IMR-90 (cell line): ENCODE measurements around the gene INSM1. TPM values are rescaled to one million over a fixed set of nuclear protein-coding genes. Genes with fewer than 3 reads are reported as not detected.
A peak's percentile ranks its signal among the peaks of the same experiment; 100 is the strongest.

Experiments
- ATAC-seq: fragments of 200-7000 bp; cut with Tn5 transposase; 2 replicates; pipeline ENCODE4 v1.9.1; 2020; ENCODE audit warnings: low read depth, mild to moderate bottlenecking, moderate library complexity
- BruUV-seq: library from RNA; stranded (reverse); fragments of 400-500 nt; replicated peaks from 2 replicates; lab custom pipeline; 2021; lab: Mats Ljungman, UMichigan
- CTCF ChIA-PET: fragments of 300-600 bp; formaldehyde crosslinking; extraction: SDS; loops from one replicate; lab custom pipeline; 2021; ENCODE audit warnings: antibody characterized with exemption; lab: Yijun Ruan, JAX
- POLR2A ChIA-PET: fragments of 300-600 bp; sonication (Branson Sonifier 250); formaldehyde crosslinking; loops from one replicate; lab custom pipeline; 2022; ENCODE audit warnings: antibody characterized with exemption; ENCODE audit not compliant: unreplicated experiment; lab: Charles Lee
- DNase-seq: peaks from one replicate; pipeline ENCODE4 v3.0.0; 2013
- H2AFZ ChIP-seq: replicated peaks from 2 replicates; pipeline ENCODE3; 2013; ENCODE audit warnings: low read length, mild to moderate bottlenecking; ENCODE audit not compliant: poor library complexity
- H2AK5ac ChIP-seq: 2 replicates; pipeline ENCODE4 v1.6.1; 2013; ENCODE audit warnings: low read depth, low read length, inconsistent platforms
- H2AK9ac ChIP-seq: replicated peaks from 2 replicates; pipeline ENCODE3; 2013; ENCODE audit warnings: mild to moderate bottlenecking, low read depth, low read length, moderate library complexity; ENCODE audit not compliant: poor library complexity
- H2BK120ac ChIP-seq: 2 replicates; pipeline ENCODE4 v1.6.1; 2013; ENCODE audit warnings: low read depth, low read length, inconsistent platforms
- H2BK15ac ChIP-seq: 3 replicates; pipeline ENCODE4 v1.6.1; 2013; ENCODE audit warnings: low read depth, low read length, inconsistent platforms
- H2BK20ac ChIP-seq: 2 replicates; pipeline ENCODE4 v1.6.1; 2013; ENCODE audit warnings: low read depth, mild to moderate bottlenecking, inconsistent platforms, low read length, moderate library complexity
- H2BK5ac ChIP-seq: 2 replicates; pipeline ENCODE4 v1.6.1; 2013; ENCODE audit warnings: mild to moderate bottlenecking, low read depth, low read length, inconsistent platforms; ENCODE audit not compliant: poor library complexity, severe bottlenecking
- H3K14ac ChIP-seq: replicated peaks from 2 replicates; pipeline ENCODE4 v1.6.1; 2013; ENCODE audit warnings: low read depth, low read length, inconsistent platforms
- H3K18ac ChIP-seq: 2 replicates; pipeline ENCODE4 v1.6.1; 2013; ENCODE audit warnings: low read depth, low read length, control low read depth
- H3K23ac ChIP-seq: 2 replicates; pipeline ENCODE4 v1.6.1; 2013; ENCODE audit warnings: low read depth, low read length, inconsistent platforms
- H3K27ac ChIP-seq: 2 replicates; pipeline ENCODE4 v1.5.1; 2013; ENCODE audit warnings: mild to moderate bottlenecking, control low read depth, low read length; ENCODE audit not compliant: insufficient read depth
- H3K27me3 ChIP-seq: 2 replicates; pipeline ENCODE4 v1.6.1; 2013; ENCODE audit warnings: low read length; ENCODE audit not compliant: control insufficient read depth, insufficient read depth
- H3K36me3 ChIP-seq: 2 replicates; pipeline ENCODE4 v1.6.1; 2013; ENCODE audit warnings: low read length, mixed read lengths; ENCODE audit not compliant: control insufficient read depth, insufficient read depth
- H3K4ac ChIP-seq: 2 replicates; pipeline ENCODE4 v1.6.1; 2013; ENCODE audit warnings: low read depth, low read length, inconsistent platforms
- H3K4me1 ChIP-seq: 2 replicates; pipeline ENCODE4 v1.6.1; 2013; ENCODE audit warnings: low read length, mixed read lengths; ENCODE audit not compliant: control insufficient read depth, insufficient read depth
- H3K4me2 ChIP-seq: 2 replicates; pipeline ENCODE4 v1.6.1; 2013; ENCODE audit warnings: low read depth, mild to moderate bottlenecking, control low read depth, low read length, moderate library complexity
- H3K4me3 ChIP-seq: 2 replicates; pipeline ENCODE4 v1.5.1; 2013; ENCODE audit warnings: low read depth, mild to moderate bottlenecking, control low read depth, low read length, moderate library complexity; ENCODE audit not compliant: insufficient read depth
- H3K56ac ChIP-seq: 2 replicates; pipeline ENCODE4 v1.6.1; 2013; ENCODE audit warnings: low read length, inconsistent platforms; ENCODE audit not compliant: insufficient read depth; ENCODE audit errors: extremely low read depth
- H3K79me1 ChIP-seq, 2 experiments: 2 replicates each; pipeline ENCODE4 v1.6.1; 2013; ENCODE audit warnings: low read length in 2 of 2, inconsistent platforms in 1 of 2, low read depth in 1 of 2
- H3K9ac ChIP-seq: 2 replicates; pipeline ENCODE4 v1.6.1; 2013; ENCODE audit warnings: low read depth, low read length, control low read depth
- H3K9me1 ChIP-seq: 2 replicates; pipeline ENCODE4 v1.6.1; 2013; ENCODE audit warnings: low read length, inconsistent platforms; ENCODE audit not compliant: insufficient read depth
- H3K9me3 ChIP-seq: 2 replicates; pipeline ENCODE4 v1.6.1; 2013; ENCODE audit warnings: low read length; ENCODE audit not compliant: control insufficient read depth, insufficient read depth
- H4K20me1 ChIP-seq: 2 replicates; pipeline ENCODE4 v1.6.1; 2013; ENCODE audit warnings: low read length, inconsistent platforms; ENCODE audit not compliant: insufficient read depth
- H4K5ac ChIP-seq: 2 replicates; pipeline ENCODE4 v1.6.1; 2013; ENCODE audit warnings: mild to moderate bottlenecking, low read depth, low read length, control low read depth
- H4K8ac ChIP-seq, 2 experiments: 2 replicates each; pipeline ENCODE4 v1.6.1; 2013; ENCODE audit warnings: low read depth in 2 of 2, low read length in 2 of 2, control low read depth in 1 of 2, inconsistent platforms in 1 of 2
- H4K91ac ChIP-seq: 2 replicates; pipeline ENCODE4 v1.6.1; 2013; ENCODE audit warnings: low read depth, low read length, inconsistent platforms; ENCODE audit not compliant: insufficient read depth
- BHLHE40 ChIP-seq: fragments of 150-350 bp; IDR thresholded peaks from 2 replicates; pipeline ENCODE4 v1.6.1; 2016; ENCODE audit warnings: mild to moderate bottlenecking, low read depth, low read length
- CEBPB ChIP-seq: IDR thresholded peaks from 2 replicates; pipeline ENCODE4 v1.6.1; 2012; ENCODE audit warnings: low read depth, low read length, improper control_type of control experiment
- CHD1 ChIP-seq: IDR thresholded peaks from 2 replicates; pipeline ENCODE4 v1.6.1; 2012; ENCODE audit warnings: low read depth, low read length, improper control_type of control experiment
- CTCF ChIP-seq: conservative IDR thresholded peaks from 2 replicates; pipeline ENCODE4 v1.5.1; 2012; ENCODE audit warnings: mild to moderate bottlenecking, low read depth, low read length, improper control_type of control experiment
- ELK1 ChIP-seq: fragments of 150-350 bp; IDR thresholded peaks from 2 replicates; pipeline ENCODE4 v1.6.1; 2016; ENCODE audit warnings: low read depth, mild to moderate bottlenecking, low read length, moderate library complexity, borderline replicate concordance
- FOS ChIP-seq: fragments of 150-350 bp; IDR thresholded peaks from 2 replicates; pipeline ENCODE4 v1.6.1; 2016; ENCODE audit warnings: low read depth, low read length
- MAFK ChIP-seq: IDR thresholded peaks from 2 replicates; pipeline ENCODE4 v1.6.1; 2012; ENCODE audit warnings: low read depth, low read length, improper control_type of control experiment
- MAZ ChIP-seq: IDR thresholded peaks from 2 replicates; pipeline ENCODE4 v1.6.1; 2012; ENCODE audit warnings: low read depth, mild to moderate bottlenecking, low read length, improper control_type of control experiment, moderate library complexity, borderline replicate concordance
- MXI1 ChIP-seq: IDR thresholded peaks from 2 replicates; pipeline ENCODE4 v1.6.1; 2012; ENCODE audit warnings: low read depth, mild to moderate bottlenecking, low read length, moderate library complexity, borderline replicate concordance
- POLR2A ChIP-seq: IDR thresholded peaks from 2 replicates; pipeline ENCODE4 v1.6.1; 2012; ENCODE audit warnings: mild to moderate bottlenecking, low read depth, low read length
- RAD21 ChIP-seq: IDR thresholded peaks from 2 replicates; pipeline ENCODE4 v1.6.1; 2012; ENCODE audit warnings: low read length, improper control_type of control experiment
- RCOR1 ChIP-seq: IDR thresholded peaks from 2 replicates; pipeline ENCODE4 v1.6.1; 2012; ENCODE audit warnings: mild to moderate bottlenecking, low read length, improper control_type of control experiment; ENCODE audit not compliant: insufficient replicate concordance
- RFX5 ChIP-seq: IDR thresholded peaks from 2 replicates; pipeline ENCODE4 v1.8.0; 2012; ENCODE audit warnings: low read depth, mild to moderate bottlenecking, low read length, moderate library complexity
- SMC3 ChIP-seq: fragments of 150-350 bp; IDR thresholded peaks from 2 replicates; pipeline ENCODE4 v1.6.1; 2016; ENCODE audit warnings: low read depth, mild to moderate bottlenecking, antibody characterized with exemption, low read length, moderate library complexity
- USF2 ChIP-seq: fragments of 150-350 bp; IDR thresholded peaks from 2 replicates; pipeline ENCODE4 v1.6.1; 2017; ENCODE audit warnings: mild to moderate bottlenecking, antibody characterized with exemption, low read length, low read depth
- WGBS, 2 experiments: methylation state at CpG; one replicate each; pipeline versions ENCODE4 v1.1.5 to v1.1.7; 2013; ENCODE audit warnings: missing lambda C conversion rate in 2 of 2; ENCODE audit not compliant: insufficient read length in 1 of 2; ENCODE audit errors: extremely low coverage in 2 of 2; 5-methylcytosine and 5-hydroxymethylcytosine counted together
- dilution Hi-C: fragments of 300-500 bp; cut with HindIII; formaldehyde crosslinking; loops from one replicate; pipeline ENCODE4 v1.14.3; 2018; ENCODE audit warnings: low sequenced_read_pairs; ENCODE audit not compliant: unreplicated experiment
- in situ Hi-C: fragments of 300-500 bp; cut with MboI; formaldehyde crosslinking; loops from 3 replicates; pipeline ENCODE4 v1.14.3; 2019; ENCODE audit warnings: low sequenced_read_pairs, inconsistent platforms, mixed read lengths
- intact Hi-C: fragments of 100-400 bp; cut with micrococcal nuclease; formaldehyde crosslinking; loops from 2 replicates; pipeline ENCODE4 v1.10.0; 2022
- polyA plus RNA-seq, 3 experiments: library from polyadenylated mRNA; depleted of rRNA; stranded (reverse); fragments of >200 nt; gene quantifications; 2 replicates each; pipeline ENCODE4 v1.2.3, GENCODE V29; 2012; ENCODE audit warnings: low replicate concordance in 1 of 3
- total RNA-seq: library from RNA; depleted of rRNA; stranded (reverse); fragments of >200 nt; gene quantifications from 2 replicates; pipeline ENCODE4 v1.2.3, GENCODE V29; 2012

Gene INSM1
- total and polyA plus RNA-seq, 2 of the 4 experiments (the other 2 are of a cell fraction), result not detected

DNA sequence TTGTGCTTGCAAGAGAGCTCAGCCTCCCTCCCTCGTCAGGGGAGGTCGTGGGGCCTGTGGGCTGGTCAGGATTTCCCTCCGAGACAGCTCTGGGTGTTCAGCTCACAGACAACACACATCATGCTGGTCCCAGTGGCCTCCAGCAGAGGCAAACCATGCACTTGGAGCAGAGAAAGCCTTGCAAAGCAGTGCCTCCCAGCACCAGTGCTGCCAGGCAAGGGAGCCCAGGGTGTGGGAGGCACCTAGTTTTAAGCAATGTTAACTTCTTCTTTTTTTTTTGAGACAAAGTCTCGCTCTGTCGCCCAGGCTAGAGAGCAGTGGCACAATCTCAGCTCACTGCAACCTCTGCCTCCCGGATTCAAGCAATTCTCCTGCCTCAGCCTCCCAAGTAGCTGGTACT, 34.0 kb upstream of the INSM1 start:
- BruUV-seq, result no TSS peak

More for the DNA sequence above, 34.0 kb upstream of the INSM1 start:
- H3K4me1 ChIP-seq, result no peaks in the 10 kb centered on the region
- ChIA-PET POLR2A (no interaction called here), CTCF (interaction anchor here (0.7 kb wide), 1 partner anchor 139 kb away, joined by 5 read pairs; no protein-coding TSS in a partner anchor)
- no peak overlapping the region for H2AK9ac ChIP-seq
- no peak overlapping the region for H3K9ac ChIP-seq
- no peak overlapping the region for H2AK5ac ChIP-seq
- H2BK20ac ChIP-seq, result no peak overlapping the region
- H2AFZ ChIP-seq, result peak overlapping the region; percentile 21
- intact Hi-C loops (no loop called here), in situ Hi-C loops (no loop called here), dilution Hi-C loops (no loop called here)
- H4K8ac ChIP-seq, result no peak overlapping the region
- no peak overlapping the region for H3K4me2 ChIP-seq
- ATAC-seq, result no peak
- DNase-seq, result no peak
- H4K91ac ChIP-seq, result no peak overlapping the region
- H3K9me3 ChIP-seq, result no peaks in the 10 kb centered on the region
- no peak overlapping the region for H2BK5ac ChIP-seq
- H2BK120ac ChIP-seq, result no peak overlapping the region
- no peak overlapping the region for H4K5ac ChIP-seq
- TF ChIP-seq MAFK, result no peak
- TF ChIP-seq MXI1, result no peak
- TF ChIP-seq ELK1, result no peak
- no peak for TF ChIP-seq RFX5
- no peak for TF ChIP-seq RCOR1
- TF ChIP-seq MAZ, result no peak
- no peak for TF ChIP-seq SMC3
- no peak for TF ChIP-seq CEBPB
- no peak for TF ChIP-seq CHD1
- TF ChIP-seq POLR2A, result no peak
- TF ChIP-seq RAD21, result no peak
- TF ChIP-seq USF2, result no peak
- TF ChIP-seq FOS, result no peak
- TF ChIP-seq BHLHE40, result no peak
- no peak for TF ChIP-seq CTCF
- H3K79me1 ChIP-seq, result no peaks in the 10 kb centered on the region
- no peak overlapping the region for H3K4me3 ChIP-seq
- H3K4ac ChIP-seq, result no peak overlapping the region
- H3K36me3 ChIP-seq, result no peaks in the 10 kb centered on the region
- no peaks in the 10 kb centered on the region for H4K20me1 ChIP-seq
- no peaks in the 10 kb centered on the region for H3K27me3 ChIP-seq
- no peak overlapping the region for H3K14ac ChIP-seq
- no CpG with 5 or more reads among the region's 6 CpGs for WGBS, 2 experiments
- no peak overlapping the region for H2BK15ac ChIP-seq
- H3K56ac ChIP-seq, result no peak overlapping the region
- H3K23ac ChIP-seq, result no peak overlapping the region
- no peak overlapping the region for H3K27ac ChIP-seq
- H3K9me1 ChIP-seq, result no peaks in the 10 kb centered on the region
- H3K18ac ChIP-seq, result no peak overlapping the region
